Suprapubic skin (tissue), 3 donors: ENCODE data around the gene WRAP53.

Experiments used
- POLR2A ChIP-seq, 2 donors: fragments of 450-650 bp; IDR thresholded peaks; one replicate each; pipeline ENCODE4 v1.6.1; 2017; ENCODE audit warnings: antibody characterized with exemption in 2 of 2, mild to moderate bottlenecking in 2 of 2, moderate library complexity in 2 of 2
- TF ChIP-seq, protein P1 (sequence below), 2 donors: fragments of 200-600 bp in 1 of 2; fragments of 450-650 bp in 1 of 2; sonication (generic) in 1 of 2; IDR thresholded peaks; one replicate each; pipeline ENCODE4 v1.5.1; 2016 to 2019; ENCODE audit warnings: antibody characterized with exemption in 2 of 2, mild to moderate bottlenecking in 1 of 2, moderate library complexity in 1 of 2

GRCh38 chr17:7713782-7714181, 25.5 kb downstream of the WRAP53 start:
- TF ChIP-seq, protein P1, sequence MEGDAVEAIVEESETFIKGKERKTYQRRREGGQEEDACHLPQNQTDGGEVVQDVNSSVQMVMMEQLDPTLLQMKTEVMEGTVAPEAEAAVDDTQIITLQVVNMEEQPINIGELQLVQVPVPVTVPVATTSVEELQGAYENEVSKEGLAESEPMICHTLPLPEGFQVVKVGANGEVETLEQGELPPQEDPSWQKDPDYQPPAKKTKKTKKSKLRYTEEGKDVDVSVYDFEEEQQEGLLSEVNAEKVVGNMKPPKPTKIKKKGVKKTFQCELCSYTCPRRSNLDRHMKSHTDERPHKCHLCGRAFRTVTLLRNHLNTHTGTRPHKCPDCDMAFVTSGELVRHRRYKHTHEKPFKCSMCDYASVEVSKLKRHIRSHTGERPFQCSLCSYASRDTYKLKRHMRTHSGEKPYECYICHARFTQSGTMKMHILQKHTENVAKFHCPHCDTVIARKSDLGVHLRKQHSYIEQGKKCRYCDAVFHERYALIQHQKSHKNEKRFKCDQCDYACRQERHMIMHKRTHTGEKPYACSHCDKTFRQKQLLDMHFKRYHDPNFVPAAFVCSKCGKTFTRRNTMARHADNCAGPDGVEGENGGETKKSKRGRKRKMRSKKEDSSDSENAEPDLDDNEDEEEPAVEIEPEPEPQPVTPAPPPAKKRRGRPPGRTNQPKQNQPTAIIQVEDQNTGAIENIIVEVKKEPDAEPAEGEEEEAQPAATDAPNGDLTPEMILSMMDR (IDR thresholded peaks at IDR 0.05), result no peak
- no peak for TF ChIP-seq POLR2A (IDR thresholded peaks at IDR 0.05)
